Measurements from ENCODE around the gene TSPAN18.

DNA sequence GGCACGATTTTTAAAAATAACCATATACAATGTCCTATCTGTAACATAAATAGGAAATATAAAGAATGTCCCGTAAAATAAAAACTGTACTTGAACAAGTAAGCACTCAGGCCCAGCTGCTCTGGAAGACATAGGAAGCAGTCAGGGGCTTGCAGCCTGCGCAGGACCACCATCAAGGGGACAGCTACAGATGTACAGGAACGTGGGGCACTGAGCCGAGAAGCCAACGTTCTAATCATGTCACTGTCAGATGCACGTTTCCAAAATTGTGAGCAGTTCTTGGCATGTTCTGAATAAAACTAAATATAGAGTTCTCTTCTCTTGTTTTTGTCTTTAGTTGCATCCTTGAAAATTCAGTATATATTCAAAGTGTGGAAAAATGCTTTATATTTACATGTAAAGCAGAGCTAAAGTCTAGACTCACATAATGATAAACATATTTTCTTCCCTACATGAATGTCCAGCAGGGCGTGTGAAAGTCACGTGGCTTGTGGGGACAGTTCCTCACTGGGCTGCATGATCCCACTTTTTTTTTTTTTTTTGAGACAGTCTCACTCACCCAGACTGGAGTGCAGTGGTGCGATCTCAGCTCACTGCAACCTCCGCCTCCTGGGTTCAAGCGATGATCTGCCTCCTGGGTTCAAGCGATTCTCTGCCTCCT is 28.4 kb upstream of the TSPAN18 start:
- TF ChIP-seq, protein P1, sequence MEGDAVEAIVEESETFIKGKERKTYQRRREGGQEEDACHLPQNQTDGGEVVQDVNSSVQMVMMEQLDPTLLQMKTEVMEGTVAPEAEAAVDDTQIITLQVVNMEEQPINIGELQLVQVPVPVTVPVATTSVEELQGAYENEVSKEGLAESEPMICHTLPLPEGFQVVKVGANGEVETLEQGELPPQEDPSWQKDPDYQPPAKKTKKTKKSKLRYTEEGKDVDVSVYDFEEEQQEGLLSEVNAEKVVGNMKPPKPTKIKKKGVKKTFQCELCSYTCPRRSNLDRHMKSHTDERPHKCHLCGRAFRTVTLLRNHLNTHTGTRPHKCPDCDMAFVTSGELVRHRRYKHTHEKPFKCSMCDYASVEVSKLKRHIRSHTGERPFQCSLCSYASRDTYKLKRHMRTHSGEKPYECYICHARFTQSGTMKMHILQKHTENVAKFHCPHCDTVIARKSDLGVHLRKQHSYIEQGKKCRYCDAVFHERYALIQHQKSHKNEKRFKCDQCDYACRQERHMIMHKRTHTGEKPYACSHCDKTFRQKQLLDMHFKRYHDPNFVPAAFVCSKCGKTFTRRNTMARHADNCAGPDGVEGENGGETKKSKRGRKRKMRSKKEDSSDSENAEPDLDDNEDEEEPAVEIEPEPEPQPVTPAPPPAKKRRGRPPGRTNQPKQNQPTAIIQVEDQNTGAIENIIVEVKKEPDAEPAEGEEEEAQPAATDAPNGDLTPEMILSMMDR (IDR thresholded peaks at IDR 0.05; ENCODE audit: low read length) = no peak
- TF ChIP-seq EZH2 (optimal IDR thresholded peaks at IDR 0.05; ENCODE audit: low read depth, low read length) (no peak), EZH2phosphoT487 (IDR thresholded peaks at IDR 0.05; ENCODE audit: low read length) (no peak)
